GM12875 (cell line): Measurements from ENCODE around the gene HLA-DRB1.

Experiments
- H3K4me3 ChIP-seq: one replicate; pipeline ENCODE4 v1.5.1; 2011; ENCODE audit warnings: low read depth, low read length, control low read depth
- TF ChIP-seq, protein P1 (sequence below): IDR thresholded peaks from 2 replicates; pipeline ENCODE4 v1.5.1; 2011; ENCODE audit warnings: low read depth, mild to moderate bottlenecking, control low read depth, inconsistent platforms, low read length, moderate library complexity, borderline replicate concordance; ENCODE audit not compliant: insufficient read depth

Gene HLA-DRB1

DNA sequence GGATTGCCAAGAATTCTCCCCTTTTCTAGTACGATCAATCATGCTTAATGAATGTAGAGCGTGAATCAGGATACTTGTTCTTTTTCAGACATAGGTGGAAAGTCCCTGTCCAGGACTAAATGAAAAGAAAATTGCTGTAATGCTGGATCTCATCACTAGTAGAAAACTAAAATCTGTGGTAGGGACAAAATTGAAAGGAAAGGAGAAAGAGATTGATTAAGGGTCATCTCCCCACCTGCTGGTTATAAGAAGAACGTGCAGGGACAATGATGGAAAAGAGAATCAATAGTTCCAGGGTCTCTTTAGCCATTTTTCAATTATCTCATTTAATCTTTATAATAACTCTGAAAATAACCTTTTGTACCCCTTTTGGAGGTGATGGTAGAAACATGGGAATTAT is 18.7 kb upstream of the HLA-DRB1 start:
- H3K4me3 ChIP-seq, result no peak overlapping the region
- TF ChIP-seq, protein P1, sequence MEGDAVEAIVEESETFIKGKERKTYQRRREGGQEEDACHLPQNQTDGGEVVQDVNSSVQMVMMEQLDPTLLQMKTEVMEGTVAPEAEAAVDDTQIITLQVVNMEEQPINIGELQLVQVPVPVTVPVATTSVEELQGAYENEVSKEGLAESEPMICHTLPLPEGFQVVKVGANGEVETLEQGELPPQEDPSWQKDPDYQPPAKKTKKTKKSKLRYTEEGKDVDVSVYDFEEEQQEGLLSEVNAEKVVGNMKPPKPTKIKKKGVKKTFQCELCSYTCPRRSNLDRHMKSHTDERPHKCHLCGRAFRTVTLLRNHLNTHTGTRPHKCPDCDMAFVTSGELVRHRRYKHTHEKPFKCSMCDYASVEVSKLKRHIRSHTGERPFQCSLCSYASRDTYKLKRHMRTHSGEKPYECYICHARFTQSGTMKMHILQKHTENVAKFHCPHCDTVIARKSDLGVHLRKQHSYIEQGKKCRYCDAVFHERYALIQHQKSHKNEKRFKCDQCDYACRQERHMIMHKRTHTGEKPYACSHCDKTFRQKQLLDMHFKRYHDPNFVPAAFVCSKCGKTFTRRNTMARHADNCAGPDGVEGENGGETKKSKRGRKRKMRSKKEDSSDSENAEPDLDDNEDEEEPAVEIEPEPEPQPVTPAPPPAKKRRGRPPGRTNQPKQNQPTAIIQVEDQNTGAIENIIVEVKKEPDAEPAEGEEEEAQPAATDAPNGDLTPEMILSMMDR, result no peak

DNA sequence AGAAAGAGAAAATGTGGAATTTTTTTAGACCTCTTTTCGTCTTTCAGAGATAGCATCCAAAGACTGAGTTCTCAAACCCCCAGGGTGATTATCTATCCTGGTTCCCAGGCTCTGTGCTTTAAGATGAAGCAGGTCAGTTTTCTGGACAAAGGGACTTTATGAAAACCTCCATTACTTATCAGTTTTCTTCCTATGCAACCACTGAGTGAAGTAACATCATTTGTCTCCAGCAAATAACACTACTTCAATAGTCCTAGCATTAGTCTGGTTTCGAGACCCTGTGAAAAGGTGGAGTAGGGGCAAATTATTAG is 18.3 kb upstream of the HLA-DRB1 start:
- no peak overlapping the region for H3K4me3 ChIP-seq
- TF ChIP-seq, protein P1, result no peak

DNA sequence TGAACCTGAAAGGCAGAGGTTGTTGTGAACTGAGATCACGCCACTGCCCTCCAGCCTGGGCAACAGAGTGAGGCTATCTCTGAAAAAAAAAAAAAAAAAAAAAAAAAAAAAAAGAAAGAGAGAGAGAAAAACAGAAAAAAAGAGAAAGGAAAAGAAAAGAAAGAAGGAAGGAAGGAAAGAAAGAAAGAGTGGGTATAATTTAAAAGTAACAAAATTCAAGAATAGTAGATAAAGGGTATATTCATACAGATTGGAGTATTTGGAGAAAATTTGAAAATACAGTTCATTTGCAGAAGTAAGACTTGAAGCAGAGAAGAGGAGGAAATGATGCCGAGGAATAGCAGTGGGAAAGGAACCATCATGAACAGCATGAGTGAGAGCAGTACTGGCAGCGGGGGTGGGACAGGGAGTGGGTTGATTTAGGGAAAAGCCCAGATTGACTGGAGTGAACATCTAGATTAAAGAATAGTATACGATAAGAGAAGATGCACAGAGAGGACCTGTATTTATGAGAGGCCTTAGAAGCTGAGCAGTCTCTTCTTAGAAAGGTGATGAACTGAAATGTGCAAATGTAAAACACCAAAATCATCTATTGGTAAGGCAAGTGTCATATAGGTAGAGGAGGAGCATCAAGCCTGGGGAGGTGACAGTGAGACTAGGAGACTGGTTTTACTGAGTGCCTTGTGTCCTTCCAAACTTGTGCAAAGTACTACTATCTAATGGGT is 17.8 kb upstream of the HLA-DRB1 start:
- TF ChIP-seq, protein P1, result no peak
- no peak overlapping the region for H3K4me3 ChIP-seq

DNA sequence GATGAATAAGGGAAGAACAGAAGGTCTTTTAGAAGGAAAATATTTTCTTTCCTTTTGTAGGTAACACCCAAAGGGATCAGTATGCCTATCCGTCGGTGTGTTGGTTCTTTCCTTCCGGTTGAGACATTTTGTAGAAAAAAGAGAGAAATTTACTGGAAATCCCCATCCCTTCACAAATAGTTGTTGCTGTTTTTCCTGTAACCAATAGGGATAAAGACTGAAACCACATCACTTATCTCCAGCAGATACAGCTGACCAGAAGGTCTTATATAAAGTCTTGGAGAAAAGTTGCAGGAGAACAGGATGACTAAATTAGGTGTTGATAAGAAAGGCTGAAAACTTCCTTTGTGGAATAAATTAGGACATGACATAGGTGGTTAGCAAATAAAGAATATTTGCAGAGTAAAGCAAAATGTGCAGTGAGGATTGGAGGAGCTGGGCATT is 14.8 kb upstream of the HLA-DRB1 start:
- H3K4me3 ChIP-seq, result no peak overlapping the region
- TF ChIP-seq, protein P1, result no peak

DNA sequence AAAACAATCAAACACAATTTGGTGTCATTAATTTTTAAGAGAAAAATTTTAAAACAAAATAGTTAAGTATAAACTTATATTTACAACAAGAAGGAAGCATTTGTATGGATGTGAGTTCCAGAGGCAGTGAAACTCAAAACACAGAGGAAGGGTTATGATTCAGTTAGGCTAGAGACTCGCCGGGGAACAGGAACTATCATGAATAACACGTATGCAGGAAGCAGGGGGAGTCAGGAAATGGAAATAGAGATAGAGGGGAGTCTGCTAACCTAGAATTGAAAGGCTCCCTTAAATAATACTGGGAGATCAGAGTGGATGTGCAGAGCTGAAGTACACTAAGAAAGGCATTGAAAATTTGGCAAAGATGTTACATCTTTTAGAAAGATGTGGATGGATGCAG is 14.2 kb upstream of the HLA-DRB1 start:
- TF ChIP-seq, protein P1, result no peak
- H3K4me3 ChIP-seq, result no peak overlapping the region

DNA sequence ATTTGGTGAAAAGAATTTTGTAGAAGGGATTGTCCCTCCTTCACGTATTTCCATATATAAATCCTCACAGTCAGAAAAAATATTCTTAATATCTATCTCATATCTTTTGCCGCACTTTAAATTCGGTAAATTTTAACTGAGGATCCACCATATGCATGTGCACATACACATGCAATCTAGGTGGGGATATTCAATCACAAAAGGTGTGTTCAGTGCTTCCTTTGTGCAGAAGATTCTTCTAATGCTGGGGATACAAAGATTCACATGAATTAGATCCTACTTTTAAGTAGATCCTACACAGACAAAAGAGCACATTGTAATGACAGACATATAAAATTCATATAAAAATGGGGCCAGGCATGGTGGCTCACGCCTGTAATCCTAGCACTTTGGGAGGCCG is 13.6 kb upstream of the HLA-DRB1 start:
- TF ChIP-seq, protein P1, result no peak
- H3K4me3 ChIP-seq, result no peak overlapping the region

DNA sequence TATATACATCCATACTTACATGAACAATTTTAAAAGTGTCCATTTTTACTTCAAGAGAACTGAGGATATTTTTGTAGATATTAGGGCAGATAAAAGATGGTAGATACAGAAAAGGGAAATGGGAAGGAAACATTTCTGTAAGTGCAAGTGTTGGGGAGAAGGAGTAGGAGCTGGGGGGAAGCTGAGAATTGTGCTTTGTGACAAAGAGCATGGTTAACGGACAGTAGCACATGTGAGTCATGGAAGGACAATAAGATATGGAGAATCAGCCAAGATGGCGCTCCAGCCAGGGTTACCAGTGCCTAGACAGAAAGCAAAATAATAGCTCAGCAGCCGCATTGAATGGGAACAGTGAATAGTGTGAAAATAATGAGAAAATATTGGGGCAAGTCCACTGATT is 12.7 kb upstream of the HLA-DRB1 start:
- no peak overlapping the region for H3K4me3 ChIP-seq
- TF ChIP-seq, protein P1, result no peak
